ENCODE measurements around the gene MYMX.
"Not testable (repeated sequence)": the region's sequence is repeated elsewhere in the genome, so short reads cannot be mapped to it uniquely, and the experiment has no call there.

MYMX gene

DNA sequence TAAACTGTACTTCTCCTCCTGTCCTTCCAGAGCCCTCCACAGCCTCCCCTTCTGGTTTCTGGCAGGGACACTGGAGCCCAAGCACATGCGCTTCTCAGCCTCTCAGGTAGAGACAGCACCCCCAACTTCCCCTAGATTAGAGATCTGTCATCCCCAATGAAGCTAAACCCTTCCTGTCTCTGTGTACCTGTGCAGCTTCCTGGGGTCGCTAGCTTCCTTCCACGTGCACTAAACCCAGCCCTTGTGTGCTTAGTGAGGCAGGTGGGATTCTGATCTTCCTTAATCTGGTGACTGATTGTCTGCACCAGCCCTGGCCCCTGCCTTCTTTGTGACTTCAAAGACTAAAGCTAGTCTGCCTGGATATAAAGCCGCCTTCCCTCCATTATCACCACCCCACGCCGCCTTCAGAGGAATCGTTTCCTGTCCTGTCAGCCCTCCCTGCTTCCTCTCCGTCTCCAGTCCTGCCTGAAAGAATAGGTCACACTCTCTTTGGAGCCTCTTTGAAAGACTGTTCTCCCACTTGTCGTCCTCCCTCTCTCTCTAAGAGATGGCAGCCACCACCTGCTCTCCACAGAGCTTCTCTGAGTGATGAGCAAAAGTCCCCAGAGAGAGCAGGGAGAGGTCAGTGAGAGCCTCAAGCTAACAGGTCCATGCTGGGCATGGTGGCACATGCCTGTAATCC, 30.6 kb upstream of the MYMX start:
- no peaks in the 10 kb centered on the region for H3K9me3 ChIP-seq (ENCODE audit: control insufficient read depth in 5 of 5, low read length in 5 of 5)
- peaks cover 0 to 15% (median 2%) of the 10 kb centered on the region in 5 donors for H3K4me1 ChIP-seq (ENCODE audit: control insufficient read depth in 5 of 5, insufficient read depth in 5 of 5, low read length in 5 of 5)
- no peaks in the 10 kb centered on the region for H3K27me3 ChIP-seq (ENCODE audit: control insufficient read depth in 5 of 5, insufficient read depth in 4 of 5, low read length in 5 of 5)
- no peaks in the 10 kb centered on the region for H3K36me3 ChIP-seq (ENCODE audit: control insufficient read depth in 5 of 5, insufficient read depth in 5 of 5, low read length in 5 of 5)
- H3K9ac ChIP-seq (ENCODE audit: low read length in 5 of 5), result peak overlapping the region in 1 of 5 donors; percentile 43
- H3K27ac ChIP-seq (ENCODE audit: low read depth, low read length), result peak overlapping the region; percentile 54
- no peak overlapping the region for H3K4me3 ChIP-seq (ENCODE audit: low read depth in 1 of 5, low read length in 5 of 5)

DNA sequence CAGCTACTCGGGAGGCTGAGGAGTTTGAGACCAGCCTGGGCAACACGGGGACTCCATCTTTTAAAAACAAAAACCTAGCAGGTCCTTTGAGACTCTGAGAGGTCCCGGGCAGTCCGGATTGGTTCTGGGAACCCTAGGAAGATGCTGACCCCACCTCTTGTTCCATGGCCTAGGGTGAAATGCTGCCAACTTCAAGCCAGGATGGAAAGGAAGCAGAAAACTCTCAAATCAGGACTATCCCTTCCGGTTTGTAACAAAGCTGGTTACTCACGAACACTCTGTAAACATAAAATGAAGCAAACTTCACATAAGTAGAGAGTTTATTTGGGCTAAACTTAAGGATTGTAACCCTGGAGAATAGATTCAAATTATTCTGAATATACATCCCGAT, 30.1 kb upstream of the MYMX start:
- no peak overlapping the region for H3K4me3 ChIP-seq (ENCODE audit: low read depth in 1 of 5, low read length in 5 of 5)
- H3K9me3 ChIP-seq (ENCODE audit: control insufficient read depth in 5 of 5, low read length in 5 of 5), result no peaks in the 10 kb centered on the region
- no peak overlapping the region for H3K9ac ChIP-seq (ENCODE audit: low read length in 5 of 5)
- no peaks in the 10 kb centered on the region for H3K27me3 ChIP-seq (ENCODE audit: control insufficient read depth in 5 of 5, insufficient read depth in 4 of 5, low read length in 5 of 5)
- H3K27ac ChIP-seq (ENCODE audit: low read depth, low read length), result peak overlapping the region; percentile 54
- no peaks in the 10 kb centered on the region for H3K36me3 ChIP-seq (ENCODE audit: control insufficient read depth in 5 of 5, insufficient read depth in 5 of 5, low read length in 5 of 5)
- H3K4me1 ChIP-seq (ENCODE audit: control insufficient read depth in 5 of 5, insufficient read depth in 5 of 5, low read length in 5 of 5), result peaks cover 0 to 15% (median 0%) of the 10 kb centered on the region in 5 donors

DNA sequence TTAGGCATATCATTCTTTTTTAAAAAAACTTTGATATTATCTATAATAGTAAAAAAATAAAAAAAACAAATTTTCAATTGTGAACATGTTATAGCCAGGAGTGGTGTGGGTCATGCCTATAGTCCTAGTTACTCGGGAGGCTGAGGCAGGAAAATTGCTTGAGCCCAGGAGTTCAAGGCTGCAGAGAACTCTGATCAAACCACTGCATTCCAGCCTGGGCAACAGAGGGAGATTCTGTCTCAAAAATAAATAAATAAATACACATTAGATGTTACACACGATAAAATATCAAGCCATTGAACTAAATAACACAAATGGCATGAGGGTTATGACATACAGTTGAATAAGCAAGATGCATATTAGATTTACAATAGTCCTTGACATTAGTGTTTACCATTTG, 27.9 kb upstream of the MYMX start:
- Histone ChIP-seq H3K9ac (ENCODE audit: low read length in 5 of 5) (no peak overlapping the region), H3K4me1 (ENCODE audit: control insufficient read depth in 5 of 5, insufficient read depth in 5 of 5, low read length in 5 of 5) (peaks cover 0 to 24% (median 6%) of the 10 kb centered on the region in 5 donors), H3K4me3 (ENCODE audit: low read depth in 1 of 5, low read length in 5 of 5) (no peak overlapping the region), H3K36me3 (ENCODE audit: control insufficient read depth in 5 of 5, insufficient read depth in 5 of 5, low read length in 5 of 5) (no peaks in the 10 kb centered on the region), H3K27ac (ENCODE audit: low read depth, low read length) (no peak overlapping the region), H3K27me3 (ENCODE audit: control insufficient read depth in 5 of 5, insufficient read depth in 4 of 5, low read length in 5 of 5) (no peaks in the 10 kb centered on the region), H3K9me3 (ENCODE audit: control insufficient read depth in 5 of 5, low read length in 5 of 5) (no peaks in the 10 kb centered on the region)

DNA sequence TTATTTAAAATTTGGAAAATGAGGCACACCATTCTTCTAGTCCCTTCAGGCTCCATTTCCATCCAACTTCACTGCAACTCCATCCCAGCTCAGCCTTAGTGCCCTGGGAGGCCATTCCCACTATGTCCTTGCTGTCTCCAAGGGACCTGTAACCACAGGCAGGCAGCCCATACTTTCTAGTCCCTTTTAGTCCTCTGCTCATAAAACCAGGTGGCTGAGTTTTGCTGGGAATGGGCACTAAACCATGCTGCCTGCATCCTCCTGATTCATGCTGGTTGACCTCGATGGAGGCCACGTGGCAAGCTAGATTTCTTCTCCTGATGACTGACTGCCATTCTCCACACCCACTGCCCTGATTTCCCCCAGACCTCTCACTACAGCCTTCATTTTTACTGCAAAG, 27.5 kb upstream of the MYMX start:
- peaks cover 0 to 24% (median 6%) of the 10 kb centered on the region in 5 donors for H3K4me1 ChIP-seq (ENCODE audit: control insufficient read depth in 5 of 5, insufficient read depth in 5 of 5, low read length in 5 of 5)
- H3K27me3 ChIP-seq (ENCODE audit: control insufficient read depth in 5 of 5, insufficient read depth in 4 of 5, low read length in 5 of 5), result no peaks in the 10 kb centered on the region
- H3K27ac ChIP-seq (ENCODE audit: low read depth, low read length), result no peak overlapping the region
- no peak overlapping the region for H3K9ac ChIP-seq (ENCODE audit: low read length in 5 of 5)
- no peak overlapping the region for H3K4me3 ChIP-seq (ENCODE audit: low read depth in 1 of 5, low read length in 5 of 5)
- no peaks in the 10 kb centered on the region for H3K36me3 ChIP-seq (ENCODE audit: control insufficient read depth in 5 of 5, insufficient read depth in 5 of 5, low read length in 5 of 5)
- no peaks in the 10 kb centered on the region for H3K9me3 ChIP-seq (ENCODE audit: control insufficient read depth in 5 of 5, low read length in 5 of 5)

DNA sequence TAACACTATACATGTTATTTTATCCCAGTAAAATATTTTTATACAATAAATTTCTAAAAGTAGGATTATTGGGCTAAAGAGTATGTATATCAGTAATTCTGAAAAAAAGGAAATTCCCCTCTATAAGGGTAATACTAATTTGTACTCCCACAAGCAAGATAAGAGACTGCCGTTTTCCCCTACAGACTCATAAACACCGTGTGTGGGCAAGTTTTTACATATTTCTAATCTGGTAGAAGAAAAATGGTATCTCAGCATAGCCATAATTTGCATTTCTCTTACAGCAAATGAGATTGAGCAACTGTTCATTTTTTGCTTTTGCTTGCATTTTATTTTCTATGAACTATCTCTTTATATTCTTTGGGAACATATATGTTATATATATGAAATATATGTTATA, 26.0 kb upstream of the MYMX start:
- H3K36me3 ChIP-seq (ENCODE audit: control insufficient read depth in 5 of 5, insufficient read depth in 5 of 5, low read length in 5 of 5), result no peaks in the 10 kb centered on the region
- H3K4me3 ChIP-seq (ENCODE audit: low read depth in 1 of 5, low read length in 5 of 5), result no peak overlapping the region
- H3K27me3 ChIP-seq (ENCODE audit: control insufficient read depth in 5 of 5, insufficient read depth in 4 of 5, low read length in 5 of 5), result no peaks in the 10 kb centered on the region
- H3K27ac ChIP-seq (ENCODE audit: low read depth, low read length), result no peak overlapping the region
- H3K4me1 ChIP-seq (ENCODE audit: control insufficient read depth in 5 of 5, insufficient read depth in 5 of 5, low read length in 5 of 5), result peaks cover 0 to 24% (median 6%) of the 10 kb centered on the region in 5 donors
- no peaks in the 10 kb centered on the region for H3K9me3 ChIP-seq (ENCODE audit: control insufficient read depth in 5 of 5, low read length in 5 of 5)
- H3K9ac ChIP-seq (ENCODE audit: low read length in 5 of 5), result no peak overlapping the region

DNA sequence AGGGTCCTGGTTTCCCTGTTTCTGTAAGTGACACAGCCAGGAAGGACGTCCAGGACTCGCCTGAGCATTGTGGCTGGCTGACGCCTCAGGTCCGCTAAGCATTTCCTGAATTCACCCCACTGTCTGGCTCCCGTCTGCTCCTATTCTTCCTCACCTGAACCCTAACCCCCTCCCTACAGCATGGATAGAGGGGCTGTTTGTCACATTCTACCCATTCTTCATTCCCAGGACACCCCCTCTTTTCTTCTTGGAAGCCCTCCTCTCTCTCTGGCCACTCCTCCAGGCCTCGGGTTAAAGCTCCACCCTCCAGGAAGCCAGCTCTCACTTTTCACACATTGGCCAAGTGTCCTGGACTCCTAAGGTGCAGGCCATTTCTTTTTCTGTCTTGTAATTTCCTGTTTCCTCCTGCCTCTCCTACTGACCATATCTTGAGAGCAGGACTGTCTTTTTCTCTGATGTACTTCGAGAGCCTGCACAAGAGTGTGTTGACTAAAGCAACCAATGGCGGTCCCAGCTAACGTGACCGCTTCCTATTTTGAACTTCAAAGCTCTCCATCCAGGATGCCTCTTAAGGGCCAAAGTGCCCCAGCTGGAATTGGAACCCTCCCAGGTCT, 24.2 kb upstream of the MYMX start:
- peak overlapping the region in 3 of 5 donors; percentile 35 to 52 (median 48) for H3K9ac ChIP-seq (ENCODE audit: low read length in 5 of 5)
- no peaks in the 10 kb centered on the region for H3K27me3 ChIP-seq (ENCODE audit: control insufficient read depth in 5 of 5, insufficient read depth in 4 of 5, low read length in 5 of 5)
- H3K4me3 ChIP-seq (ENCODE audit: low read depth in 1 of 5, low read length in 5 of 5), result peak overlapping the region; percentile 45 to 53 (median 51)

DNA sequence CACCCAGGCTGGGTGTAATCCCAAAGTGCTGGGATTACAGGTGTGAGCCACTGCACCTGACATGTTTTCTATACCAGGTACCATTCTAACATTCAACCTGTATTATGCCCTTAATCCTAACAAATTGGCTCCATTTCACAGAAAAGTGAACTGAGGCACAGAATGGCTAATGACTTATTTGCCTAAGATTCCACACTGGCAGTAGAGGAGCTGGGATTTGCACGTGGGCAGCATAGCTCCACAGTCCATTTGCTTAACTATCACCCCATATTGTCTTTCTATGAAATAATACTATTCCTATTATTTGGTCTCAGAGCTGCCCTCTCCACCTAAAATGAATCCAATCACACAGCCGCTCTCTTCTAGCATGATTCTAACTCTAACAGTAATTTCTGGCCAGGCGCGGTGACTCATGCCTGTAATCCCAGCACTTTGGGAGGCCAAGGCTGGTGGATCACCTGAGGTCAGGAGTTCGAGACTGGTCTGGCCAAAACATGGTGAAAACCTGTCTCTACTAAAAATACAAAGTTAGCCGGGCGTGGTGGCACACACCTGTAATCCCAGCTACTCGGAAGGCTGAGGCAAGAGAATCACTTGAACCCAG, 23.3 kb upstream of the MYMX start:
- Histone ChIP-seq H3K36me3 (ENCODE audit: control insufficient read depth in 5 of 5, insufficient read depth in 5 of 5, low read length in 5 of 5) (no peaks in the 10 kb centered on the region), H3K4me3 (ENCODE audit: low read depth in 1 of 5, low read length in 5 of 5) (no peak overlapping the region), H3K9ac (ENCODE audit: low read length in 5 of 5) (no peak overlapping the region), H3K27me3 (ENCODE audit: control insufficient read depth in 5 of 5, insufficient read depth in 4 of 5, low read length in 5 of 5) (no peaks in the 10 kb centered on the region), H3K9me3 (ENCODE audit: control insufficient read depth in 5 of 5, low read length in 5 of 5) (no peaks in the 10 kb centered on the region), H3K4me1 (ENCODE audit: control insufficient read depth in 5 of 5, insufficient read depth in 5 of 5, low read length in 5 of 5) (peaks cover 0 to 12% (median 6%) of the 10 kb centered on the region in 5 donors), H3K27ac (ENCODE audit: low read depth, low read length) (no peak overlapping the region)

More for the DNA sequence above, 24.2 kb upstream of the MYMX start:
- H3K27ac ChIP-seq (ENCODE audit: low read depth, low read length), result peak overlapping the region; percentile 47
- no peaks in the 10 kb centered on the region for H3K36me3 ChIP-seq (ENCODE audit: control insufficient read depth in 5 of 5, insufficient read depth in 5 of 5, low read length in 5 of 5)
- H3K9me3 ChIP-seq (ENCODE audit: control insufficient read depth in 5 of 5, low read length in 5 of 5), result no peaks in the 10 kb centered on the region
- H3K4me1 ChIP-seq (ENCODE audit: control insufficient read depth in 5 of 5, insufficient read depth in 5 of 5, low read length in 5 of 5), result peaks cover 0 to 12% (median 6%) of the 10 kb centered on the region in 5 donors

DNA sequence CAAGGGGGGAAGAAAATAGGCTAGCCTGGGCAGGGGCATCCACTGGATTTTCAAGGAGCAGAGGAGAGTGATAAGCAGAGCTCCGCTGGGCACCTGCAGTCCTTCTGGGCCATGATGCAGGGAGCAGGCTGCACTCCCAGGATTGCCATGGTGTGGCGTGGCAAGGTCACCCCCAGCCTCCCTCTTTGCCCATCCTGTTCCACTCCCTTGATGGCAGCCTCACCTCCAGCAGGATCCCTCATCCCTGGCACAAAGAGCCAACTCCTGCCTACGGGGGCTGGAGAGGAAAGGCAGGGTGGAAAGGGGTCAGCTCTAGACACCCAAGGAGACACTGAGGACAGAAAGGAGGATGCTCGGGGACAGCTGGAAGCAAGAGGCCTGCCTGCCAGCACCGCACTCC, 22.4 kb upstream of the MYMX start:
- no peaks in the 10 kb centered on the region for H3K9me3 ChIP-seq (ENCODE audit: control insufficient read depth in 5 of 5, low read length in 5 of 5)
- H3K4me1 ChIP-seq (ENCODE audit: control insufficient read depth in 5 of 5, insufficient read depth in 5 of 5, low read length in 5 of 5), result peaks cover 0 to 16% (median 12%) of the 10 kb centered on the region in 5 donors
- H3K27ac ChIP-seq (ENCODE audit: low read depth, low read length), result no peak overlapping the region
- no peak overlapping the region for H3K9ac ChIP-seq (ENCODE audit: low read length in 5 of 5)
- no peak overlapping the region for H3K4me3 ChIP-seq (ENCODE audit: low read depth in 1 of 5, low read length in 5 of 5)
- no peaks in the 10 kb centered on the region for H3K36me3 ChIP-seq (ENCODE audit: control insufficient read depth in 5 of 5, insufficient read depth in 5 of 5, low read length in 5 of 5)
- H3K27me3 ChIP-seq (ENCODE audit: control insufficient read depth in 5 of 5, insufficient read depth in 4 of 5, low read length in 5 of 5), result no peaks in the 10 kb centered on the region

DNA sequence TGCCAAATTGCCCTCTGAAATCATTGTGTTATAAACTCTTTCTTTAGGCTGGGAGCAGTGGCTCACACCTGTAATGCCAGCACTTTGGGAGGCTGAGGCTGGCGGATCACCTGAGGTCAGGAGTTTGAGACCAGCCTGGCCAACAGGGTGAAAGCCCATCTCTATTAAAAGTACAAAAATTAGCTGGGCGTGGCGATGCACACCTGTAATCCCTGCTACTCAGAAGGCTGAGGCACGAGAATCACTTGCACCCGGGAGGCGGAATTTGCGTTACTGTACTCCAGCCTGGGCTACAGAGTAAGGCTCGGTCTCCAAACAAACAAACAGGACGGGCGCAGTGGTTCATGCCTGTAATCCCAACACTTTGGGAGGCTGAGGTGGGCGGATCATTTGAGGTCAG, 20.4 kb upstream of the MYMX start:
- H3K9ac ChIP-seq (ENCODE audit: low read length in 5 of 5); H3K9me3 ChIP-seq (ENCODE audit: control insufficient read depth in 5 of 5, low read length in 5 of 5); H3K27ac ChIP-seq (ENCODE audit: low read depth, low read length); H3K36me3 ChIP-seq (ENCODE audit: control insufficient read depth in 5 of 5, insufficient read depth in 5 of 5, low read length in 5 of 5); H3K4me3 ChIP-seq (ENCODE audit: low read depth in 1 of 5, low read length in 5 of 5); H3K27me3 ChIP-seq (ENCODE audit: control insufficient read depth in 5 of 5, insufficient read depth in 4 of 5, low read length in 5 of 5): not testable (repeated sequence)
- peaks cover 0 to 27% (median 22%) of the 10 kb centered on the region in 5 donors for H3K4me1 ChIP-seq (ENCODE audit: control insufficient read depth in 5 of 5, insufficient read depth in 5 of 5, low read length in 5 of 5)

DNA sequence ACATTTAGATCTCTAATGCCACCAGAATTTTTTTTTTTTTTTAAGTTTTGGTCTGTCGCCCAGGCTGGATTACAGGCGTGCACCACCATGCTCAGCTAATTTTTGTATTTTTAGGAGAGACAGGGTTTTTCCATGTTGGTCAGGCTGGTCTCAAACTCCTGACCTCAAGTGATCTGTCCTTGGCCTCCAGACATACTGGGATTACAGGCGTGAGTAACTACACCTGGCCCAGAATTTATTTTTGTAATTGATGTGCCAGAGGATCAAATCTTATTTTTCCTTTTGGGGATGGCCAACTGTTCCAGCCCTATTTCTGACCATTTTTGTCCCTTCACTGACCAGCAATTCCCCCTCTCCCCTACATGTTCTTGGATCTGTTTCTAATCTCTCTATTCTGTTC, 18.0 kb upstream of the MYMX start:
- Histone ChIP-seq H3K36me3 (ENCODE audit: control insufficient read depth in 5 of 5, insufficient read depth in 5 of 5, low read length in 5 of 5) (no peaks in the 10 kb centered on the region), H3K4me1 (ENCODE audit: control insufficient read depth in 5 of 5, insufficient read depth in 5 of 5, low read length in 5 of 5) (peaks cover 9 to 45% (median 33%) of the 10 kb centered on the region in 5 donors), H3K9ac (ENCODE audit: low read length in 5 of 5) (peak overlapping the region in 1 of 5 donors; percentile 42), H3K27me3 (ENCODE audit: control insufficient read depth in 5 of 5, insufficient read depth in 4 of 5, low read length in 5 of 5) (no peaks in the 10 kb centered on the region), H3K27ac (ENCODE audit: low read depth, low read length) (peak overlapping the region; percentile 49), H3K9me3 (ENCODE audit: control insufficient read depth in 5 of 5, low read length in 5 of 5) (no peaks in the 10 kb centered on the region), H3K4me3 (ENCODE audit: low read depth in 1 of 5, low read length in 5 of 5) (no peak overlapping the region)
